GM12872 (cell line): ENCODE measurements around the gene MAP3K2.

Source experiments
- TF ChIP-seq, protein P1 (sequence below): IDR thresholded peaks from 3 replicates; pipeline ENCODE4 v1.5.1; 2011; ENCODE audit warnings: low read depth, mild to moderate bottlenecking, low read length, moderate library complexity; ENCODE audit not compliant: insufficient read depth

MAP3K2 gene

GRCh38 chr2:127406454-127406853, 18.7 kb upstream of the MAP3K2 start:
- TF ChIP-seq, protein P1, sequence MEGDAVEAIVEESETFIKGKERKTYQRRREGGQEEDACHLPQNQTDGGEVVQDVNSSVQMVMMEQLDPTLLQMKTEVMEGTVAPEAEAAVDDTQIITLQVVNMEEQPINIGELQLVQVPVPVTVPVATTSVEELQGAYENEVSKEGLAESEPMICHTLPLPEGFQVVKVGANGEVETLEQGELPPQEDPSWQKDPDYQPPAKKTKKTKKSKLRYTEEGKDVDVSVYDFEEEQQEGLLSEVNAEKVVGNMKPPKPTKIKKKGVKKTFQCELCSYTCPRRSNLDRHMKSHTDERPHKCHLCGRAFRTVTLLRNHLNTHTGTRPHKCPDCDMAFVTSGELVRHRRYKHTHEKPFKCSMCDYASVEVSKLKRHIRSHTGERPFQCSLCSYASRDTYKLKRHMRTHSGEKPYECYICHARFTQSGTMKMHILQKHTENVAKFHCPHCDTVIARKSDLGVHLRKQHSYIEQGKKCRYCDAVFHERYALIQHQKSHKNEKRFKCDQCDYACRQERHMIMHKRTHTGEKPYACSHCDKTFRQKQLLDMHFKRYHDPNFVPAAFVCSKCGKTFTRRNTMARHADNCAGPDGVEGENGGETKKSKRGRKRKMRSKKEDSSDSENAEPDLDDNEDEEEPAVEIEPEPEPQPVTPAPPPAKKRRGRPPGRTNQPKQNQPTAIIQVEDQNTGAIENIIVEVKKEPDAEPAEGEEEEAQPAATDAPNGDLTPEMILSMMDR: no peak

DNA sequence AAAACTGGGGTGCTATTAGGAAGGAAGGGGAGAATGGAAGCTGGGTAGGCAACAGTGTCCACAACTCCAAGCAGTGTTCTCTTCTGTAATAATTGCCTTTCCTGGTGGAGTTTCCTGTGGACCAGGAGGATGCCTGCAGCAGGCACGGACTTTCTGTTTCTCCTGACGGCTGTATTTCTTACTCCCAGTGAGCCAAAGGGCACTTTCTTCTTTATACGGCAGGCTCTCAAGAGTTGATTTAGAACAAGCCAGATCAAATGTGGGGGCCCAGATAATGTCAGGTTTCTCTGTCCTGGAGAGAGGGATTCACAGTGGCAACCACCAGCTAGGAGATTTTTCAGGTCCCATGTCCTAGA, 17.5 kb upstream of the MAP3K2 start:
- TF ChIP-seq, protein P1: no peak

GRCh38 chr2:127404466-127405254, 16.9 kb upstream of the MAP3K2 start:
- TF ChIP-seq, protein P1: no peak

GRCh38 chr2:127403460-127403859, 15.7 kb upstream of the MAP3K2 start:
- TF ChIP-seq, protein P1: no peak

GRCh38 chr2:127401757-127402695, 14.3 kb upstream of the MAP3K2 start:
- TF ChIP-seq, protein P1: no peak

DNA sequence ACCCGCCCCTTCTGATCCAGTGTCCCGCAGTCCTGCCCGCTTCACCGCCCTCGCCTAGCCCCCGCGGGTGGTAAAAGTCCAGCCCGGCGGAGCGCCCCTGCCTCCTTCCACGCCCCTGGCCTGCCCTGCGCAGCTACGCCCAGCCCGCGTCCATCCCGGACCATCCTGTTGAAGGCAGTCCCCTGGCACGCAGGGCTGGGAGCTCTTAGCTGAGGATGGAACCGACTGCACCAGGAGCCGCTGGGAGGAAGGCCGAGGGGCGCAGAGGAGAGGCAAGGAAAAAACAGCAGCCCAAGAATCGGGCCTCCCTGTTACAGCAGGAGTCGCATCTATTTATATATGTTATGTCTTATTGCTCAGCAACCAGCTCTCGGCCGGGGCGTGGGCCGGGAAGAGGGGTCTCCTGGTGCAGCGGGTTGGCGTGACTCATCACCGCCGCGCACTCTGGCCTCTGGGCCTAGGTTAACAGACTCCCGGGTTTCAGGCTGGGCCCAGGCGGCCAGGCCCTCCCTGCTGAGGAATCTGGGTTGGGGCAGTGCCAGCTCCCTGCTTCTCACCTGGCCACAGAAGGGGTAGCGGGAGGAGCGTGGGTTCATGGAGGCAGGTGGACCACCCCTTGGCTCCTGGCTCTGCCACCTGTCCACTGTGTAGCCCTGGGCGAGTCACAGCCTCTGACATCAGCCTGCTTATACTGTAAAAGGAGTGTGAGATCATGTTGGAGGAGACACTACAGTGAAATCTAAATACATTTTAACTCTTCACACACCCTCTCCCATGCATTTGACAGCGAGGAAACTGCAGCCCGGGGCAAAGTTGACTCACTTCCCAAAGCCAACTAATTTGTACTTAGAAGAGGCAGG, 13.4 kb upstream of the MAP3K2 start:
- TF ChIP-seq, protein P1: no peak

GRCh38 chr2:127400533-127400896, 12.7 kb upstream of the MAP3K2 start:
- TF ChIP-seq, protein P1: no peak
